HS-27A (cell line): ENCODE data around the gene FABP3.
A peak's percentile ranks its signal among the peaks of the same experiment; 100 is the strongest.

Experiments
- DNase-seq: peaks from one replicate; pipeline ENCODE4 v3.0.0-alpha.2; 2012; ENCODE audit warnings: low read depth, missing footprints

FABP3 gene

GRCh38 chr1:31372051-31372450 lies 825 bp downstream of the FABP3 start:
- DNase-seq = no peak

DNA sequence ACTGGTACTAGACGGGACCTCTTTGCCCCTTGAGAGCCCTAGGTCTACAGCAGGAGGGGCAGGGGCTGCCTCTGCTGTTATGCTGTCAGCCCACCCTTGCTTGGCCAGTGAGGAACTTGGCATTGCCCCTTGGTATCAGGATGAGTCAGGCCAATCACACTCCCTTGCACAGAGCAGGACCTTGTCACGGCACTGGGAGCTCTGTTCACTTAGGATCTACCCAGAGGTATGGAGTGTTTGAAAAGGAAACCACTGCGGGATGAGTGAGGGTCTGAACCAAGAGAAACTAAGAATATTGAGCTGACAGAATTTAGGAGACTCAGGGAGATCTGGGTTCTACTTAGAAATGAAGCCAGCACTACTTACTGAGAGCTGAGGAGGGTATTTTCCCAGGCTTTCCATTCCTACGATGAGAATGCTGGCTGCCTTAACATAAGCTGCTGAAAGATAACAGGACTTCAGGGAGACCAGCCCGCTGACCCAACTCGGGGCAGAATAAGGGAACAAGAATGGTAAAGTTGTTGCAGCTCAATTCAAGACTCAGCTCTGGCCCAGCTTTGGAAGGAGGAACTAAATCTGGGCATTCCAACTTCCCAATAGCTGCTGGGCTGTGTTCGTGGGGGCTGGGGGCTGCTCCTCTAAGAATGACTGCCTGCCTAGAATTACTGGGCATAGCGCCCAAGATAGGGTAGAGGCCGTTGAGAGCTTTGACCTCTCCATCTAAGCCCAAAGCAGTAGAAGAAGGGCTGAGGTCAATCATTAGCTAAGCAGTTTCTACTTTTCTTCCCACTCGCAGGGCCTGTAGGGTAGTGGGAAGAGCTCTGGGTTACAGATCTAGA lies 1.5 kb downstream of the FABP3 start:
- DNase-seq = no peak

DNA sequence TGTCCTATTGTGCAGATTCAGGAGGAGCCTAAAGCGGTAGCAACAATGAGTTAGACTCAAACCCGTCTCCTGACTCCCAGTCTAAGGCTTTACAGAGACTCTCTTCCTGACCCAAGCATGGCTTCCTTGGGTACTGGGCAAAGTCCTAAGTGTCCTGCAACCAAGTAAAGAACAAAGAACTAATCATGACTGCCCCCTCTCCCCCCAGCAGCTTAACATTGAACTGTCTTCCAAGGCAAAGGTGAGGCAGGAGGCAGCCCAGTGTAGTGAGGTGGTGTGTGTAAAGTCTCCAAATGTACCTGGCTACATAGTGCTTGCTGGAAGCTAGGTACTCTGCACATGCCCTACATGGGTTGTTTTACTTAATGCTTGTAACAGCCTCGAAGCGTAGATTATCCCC lies 2.3 kb downstream of the FABP3 start:
- DNase-seq = no peak

DNA sequence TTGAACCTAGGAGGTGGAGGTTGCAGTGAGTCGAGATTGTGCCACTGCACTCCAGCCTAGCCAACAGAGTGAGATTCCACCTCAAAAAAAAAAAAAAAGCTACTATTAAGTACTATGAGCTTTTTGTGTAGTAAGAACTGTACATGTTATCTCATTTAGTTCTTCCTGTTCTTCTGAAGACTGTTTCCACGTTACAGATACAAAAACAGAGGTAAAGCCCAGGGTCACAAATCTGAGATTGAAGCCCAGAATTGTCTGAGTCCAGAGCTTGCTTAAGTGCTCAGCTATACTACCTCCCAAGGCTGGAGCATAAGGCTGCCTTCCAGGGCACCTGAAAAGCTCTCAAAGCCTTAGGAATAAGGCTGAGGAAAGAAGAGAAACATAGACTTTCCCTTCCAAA lies 2.9 kb downstream of the FABP3 start:
- no peak for DNase-seq

DNA sequence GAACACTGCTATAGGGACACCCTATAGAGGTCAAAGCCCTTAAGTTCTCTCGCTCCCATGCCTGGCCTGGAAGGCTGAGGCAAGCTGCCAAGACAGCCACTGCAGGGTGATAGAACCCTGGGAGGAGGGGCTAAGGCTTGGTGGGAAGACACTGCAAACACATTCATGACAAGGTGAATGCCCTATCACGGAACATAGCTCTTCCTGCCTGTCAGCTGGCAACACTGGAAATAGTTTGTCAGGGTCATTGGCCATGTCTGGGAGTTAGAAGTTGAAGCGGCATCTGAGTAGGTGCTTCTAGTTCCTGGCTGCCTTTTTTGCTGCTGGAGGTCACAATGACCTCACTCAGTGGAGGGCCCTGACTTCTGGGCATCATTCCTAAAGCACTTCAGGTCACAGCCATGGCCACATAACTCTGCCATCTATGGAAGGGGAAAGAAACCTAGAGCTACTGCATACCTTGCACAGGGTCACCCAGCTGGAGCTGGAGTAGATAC lies 4.2 kb downstream of the FABP3 start:
- DNase-seq = no peak

DNA sequence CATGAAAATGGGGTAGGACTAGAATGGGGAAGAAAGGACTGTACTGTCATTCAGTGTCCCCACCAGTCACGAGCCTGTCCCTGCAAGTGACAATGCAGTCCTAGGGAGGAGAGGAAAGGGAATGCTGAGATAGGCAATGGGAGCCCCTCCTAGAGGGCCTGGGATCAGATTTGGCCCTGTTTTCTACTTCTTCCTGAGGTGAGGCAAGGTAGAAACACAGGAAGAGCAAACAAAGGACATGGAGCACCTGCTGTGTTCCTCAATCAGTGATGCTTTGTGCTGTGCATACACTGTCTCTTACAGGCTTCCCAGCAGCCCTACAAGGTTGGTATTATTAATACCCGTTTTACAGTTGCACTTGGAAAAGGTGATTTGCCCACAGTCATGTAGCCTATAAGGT lies 6.1 kb downstream of the FABP3 start:
- DNase-seq = no peak

GRCh38 chr1:31364561-31365250 lies 8.2 kb downstream of the FABP3 start:
- no peak for DNase-seq

DNA sequence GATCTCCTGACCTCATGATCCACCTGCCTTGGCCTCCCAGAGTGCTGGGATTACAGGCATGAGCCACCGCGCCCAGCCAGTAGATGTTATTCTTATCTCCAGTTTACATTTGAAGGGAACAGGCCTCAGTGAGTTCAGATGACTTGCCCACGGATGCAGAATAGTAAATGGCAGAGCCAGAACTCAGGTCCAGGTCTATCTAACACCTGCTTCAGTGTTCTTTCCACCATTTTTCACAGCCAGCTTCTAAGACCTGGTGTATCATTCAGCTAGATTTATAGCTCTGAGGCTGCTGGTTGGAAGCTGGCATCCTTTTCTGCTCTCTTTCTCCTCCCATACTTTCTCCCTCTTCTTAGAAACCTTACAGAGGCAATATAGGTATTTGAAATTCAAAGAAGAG lies 10.8 kb downstream of the FABP3 start:
- no peak for DNase-seq

DNA sequence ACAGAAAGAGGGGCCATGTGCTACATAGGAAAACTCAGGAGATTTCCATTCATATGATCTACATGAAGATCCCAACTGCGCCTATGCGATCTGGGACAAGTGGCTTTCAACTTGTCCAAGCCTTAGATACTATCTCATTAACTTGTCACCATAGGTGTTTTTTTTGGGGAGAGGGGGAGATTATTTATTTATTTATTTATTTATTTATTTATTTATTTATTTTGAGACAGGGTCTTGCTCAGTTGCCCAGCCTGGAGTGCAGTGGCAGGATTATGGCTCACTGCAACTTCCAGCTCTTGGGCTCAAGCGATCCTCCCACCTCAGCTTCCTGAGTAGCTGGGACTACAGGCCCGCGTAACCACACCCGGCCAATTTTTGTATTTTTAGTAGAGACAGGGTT lies 11.3 kb downstream of the FABP3 start:
- DNase-seq = no peak

DNA sequence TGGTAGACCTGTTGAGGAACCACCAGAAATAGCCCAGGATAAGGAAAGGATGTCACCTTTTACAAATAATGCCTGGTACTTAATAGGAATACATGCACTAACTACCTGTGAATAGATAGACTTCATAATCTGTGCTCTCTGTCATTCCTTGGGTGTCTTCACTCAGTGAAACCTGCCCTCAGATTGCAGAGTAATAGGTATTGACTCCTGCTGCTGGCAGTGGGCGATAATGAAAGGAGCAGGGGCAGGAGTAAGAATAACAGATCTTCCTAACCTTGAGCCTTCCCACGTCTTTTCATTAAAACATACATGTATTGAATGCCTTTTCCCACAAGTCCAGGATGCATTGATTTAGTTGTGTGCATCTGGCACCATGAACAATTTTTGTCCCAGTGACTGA lies 16.4 kb downstream of the FABP3 start:
- no peak for DNase-seq

- DNase-seq = no peak
Measured at GRCh38 chr1:31354283-31354682, 18.6 kb downstream of the FABP3 start.

DNA sequence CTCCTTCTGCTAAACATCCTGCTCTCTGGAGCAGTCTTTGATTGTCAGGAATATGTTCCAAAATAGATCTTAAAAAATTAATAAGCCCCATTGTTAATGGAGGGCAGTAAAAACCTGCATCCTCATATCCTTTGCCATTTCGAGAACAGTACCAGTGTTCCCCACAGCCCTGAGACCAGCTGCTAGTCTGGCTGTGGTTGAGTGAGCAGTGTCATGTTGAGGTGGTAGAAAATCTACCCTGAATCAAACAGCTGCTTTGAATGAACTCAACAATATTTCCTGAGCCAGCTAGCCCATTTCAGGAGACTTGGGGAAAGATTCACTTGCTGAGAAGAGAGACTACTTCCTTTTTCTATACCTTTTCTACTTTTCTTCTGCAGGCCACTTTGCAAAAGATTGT lies 24.4 kb downstream of the FABP3 start:
- no peak for DNase-seq

- no peak for DNase-seq
Measured at GRCh38 chr1:31346785-31347184, 26.1 kb downstream of the FABP3 start.

- no peak for DNase-seq
Measured at GRCh38 chr1:31345635-31346034, 27.2 kb downstream of the FABP3 start.

DNA sequence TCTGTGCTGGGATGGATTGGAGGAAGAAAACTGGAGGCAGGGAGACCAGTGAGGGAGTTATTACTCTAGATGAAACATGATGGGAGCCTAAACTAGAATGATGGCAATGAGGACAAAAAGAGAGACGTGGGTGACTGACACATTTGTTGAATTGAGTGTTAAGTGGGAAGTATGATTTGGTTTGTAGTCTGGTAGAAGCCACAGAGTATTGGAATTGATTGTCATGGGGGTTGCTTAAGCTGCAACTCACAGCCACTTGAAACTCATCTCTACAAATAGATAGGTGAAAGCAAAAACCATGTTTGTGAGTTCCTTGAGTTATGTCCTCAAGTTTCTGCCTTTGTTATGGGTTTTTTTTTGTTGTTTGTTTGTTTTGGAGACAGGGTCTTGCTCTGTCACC lies 28.4 kb downstream of the FABP3 start:
- DNase-seq = no peak

- no peak for DNase-seq
Measured at GRCh38 chr1:31336687-31337467, 36.0 kb downstream of the FABP3 start.

- peak; percentile 3 for DNase-seq
Measured at GRCh38 chr1:31335007-31335406, 37.9 kb downstream of the FABP3 start.

DNA sequence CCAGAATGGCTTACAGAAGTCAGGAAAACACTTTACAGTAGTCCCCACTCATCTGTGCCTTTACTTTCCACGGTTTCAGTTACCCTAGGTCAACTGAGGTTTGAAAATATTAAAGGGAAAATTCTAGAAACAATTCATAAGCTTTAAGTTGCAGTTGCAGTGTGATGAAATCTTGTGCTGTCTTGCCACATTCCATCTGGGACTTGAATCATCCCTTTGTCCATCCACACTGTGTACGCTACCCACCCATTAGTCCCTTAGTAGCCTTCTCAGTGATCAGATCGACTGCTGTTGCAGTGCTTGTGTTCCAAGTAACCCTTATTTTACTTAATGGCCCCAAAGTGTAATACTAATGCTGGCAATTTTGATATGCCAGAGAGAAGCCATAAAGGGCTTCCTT lies 45.5 kb downstream of the FABP3 start:
- DNase-seq = no peak

GRCh38 chr1:31326461-31326860 lies 46.4 kb downstream of the FABP3 start:
- DNase-seq = no peak

DNA sequence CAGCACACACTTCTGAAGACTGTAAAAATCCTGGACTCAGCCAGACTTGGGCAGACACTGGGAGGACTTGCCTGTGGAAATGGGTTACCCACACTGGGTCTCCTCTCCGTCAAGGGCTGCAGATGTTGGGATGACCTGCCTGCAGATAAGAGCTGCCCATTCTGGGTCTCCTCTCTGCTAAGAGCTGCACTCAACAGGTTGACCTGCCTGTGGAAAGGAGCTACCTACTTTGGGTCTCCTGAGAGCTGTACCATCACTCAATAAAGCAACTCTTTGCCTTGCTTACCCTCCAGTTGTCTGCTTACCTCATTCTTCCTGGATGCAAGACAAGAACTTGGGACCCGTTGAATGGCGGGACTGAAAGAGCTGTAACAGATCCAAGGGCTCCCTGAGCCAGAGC lies 47.9 kb downstream of the FABP3 start:
- no peak for DNase-seq

DNA sequence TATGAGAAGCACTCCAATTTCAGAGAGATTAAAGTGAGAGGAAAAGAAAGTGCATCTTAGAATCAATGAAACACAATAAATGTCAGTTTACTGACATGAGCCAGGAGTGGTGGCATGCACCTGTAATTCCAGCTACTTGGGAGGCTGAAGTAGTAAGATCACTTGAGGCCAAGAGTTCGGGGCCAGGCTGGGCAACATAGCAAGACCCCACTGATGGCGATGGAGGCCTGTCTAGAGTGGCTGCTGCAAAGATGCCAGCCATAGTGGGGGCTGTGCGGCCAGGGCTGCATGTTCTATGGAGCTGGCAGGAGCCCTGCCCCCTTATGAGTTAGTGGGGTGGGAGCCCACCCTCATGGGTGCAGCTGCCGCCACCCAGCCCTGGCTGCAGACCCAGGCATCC lies 48.8 kb downstream of the FABP3 start:
- DNase-seq = no peak

DNA sequence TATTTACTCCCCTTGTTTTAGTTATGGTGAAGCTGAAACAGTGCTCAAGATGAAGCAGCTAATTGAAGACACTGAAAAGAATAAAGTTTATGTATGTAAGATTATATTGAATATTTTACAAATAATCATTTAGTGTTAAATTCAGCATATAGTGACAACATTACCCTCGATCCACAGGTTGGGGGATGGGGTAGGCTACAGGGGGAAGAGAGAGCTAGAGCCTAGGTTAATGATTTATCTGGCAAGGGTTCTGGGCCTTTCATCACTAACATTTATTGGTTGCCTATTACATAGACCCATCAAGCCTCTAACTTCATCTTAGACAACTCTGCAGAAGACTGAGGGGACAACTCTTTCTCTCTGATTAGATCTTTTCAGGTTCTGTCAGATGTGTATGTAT lies 54.7 kb downstream of the FABP3 start:
- no peak for DNase-seq

GRCh38 chr1:31315902-31316301 lies 57.0 kb downstream of the FABP3 start:
- DNase-seq = no peak
